Brain pericyte (primary cell): Measurements from ENCODE around the gene EML1.
"Not testable (repeated sequence)": the region's sequence is repeated elsewhere in the genome, so short reads cannot be mapped to it uniquely, and the experiment has no call there.

ENCODE experiments used
- DNase-seq: peaks from one replicate; pipeline ENCODE4 v3.0.0-alpha.2; 2012; ENCODE audit warnings: low read depth, low spot score

Gene EML1

DNA sequence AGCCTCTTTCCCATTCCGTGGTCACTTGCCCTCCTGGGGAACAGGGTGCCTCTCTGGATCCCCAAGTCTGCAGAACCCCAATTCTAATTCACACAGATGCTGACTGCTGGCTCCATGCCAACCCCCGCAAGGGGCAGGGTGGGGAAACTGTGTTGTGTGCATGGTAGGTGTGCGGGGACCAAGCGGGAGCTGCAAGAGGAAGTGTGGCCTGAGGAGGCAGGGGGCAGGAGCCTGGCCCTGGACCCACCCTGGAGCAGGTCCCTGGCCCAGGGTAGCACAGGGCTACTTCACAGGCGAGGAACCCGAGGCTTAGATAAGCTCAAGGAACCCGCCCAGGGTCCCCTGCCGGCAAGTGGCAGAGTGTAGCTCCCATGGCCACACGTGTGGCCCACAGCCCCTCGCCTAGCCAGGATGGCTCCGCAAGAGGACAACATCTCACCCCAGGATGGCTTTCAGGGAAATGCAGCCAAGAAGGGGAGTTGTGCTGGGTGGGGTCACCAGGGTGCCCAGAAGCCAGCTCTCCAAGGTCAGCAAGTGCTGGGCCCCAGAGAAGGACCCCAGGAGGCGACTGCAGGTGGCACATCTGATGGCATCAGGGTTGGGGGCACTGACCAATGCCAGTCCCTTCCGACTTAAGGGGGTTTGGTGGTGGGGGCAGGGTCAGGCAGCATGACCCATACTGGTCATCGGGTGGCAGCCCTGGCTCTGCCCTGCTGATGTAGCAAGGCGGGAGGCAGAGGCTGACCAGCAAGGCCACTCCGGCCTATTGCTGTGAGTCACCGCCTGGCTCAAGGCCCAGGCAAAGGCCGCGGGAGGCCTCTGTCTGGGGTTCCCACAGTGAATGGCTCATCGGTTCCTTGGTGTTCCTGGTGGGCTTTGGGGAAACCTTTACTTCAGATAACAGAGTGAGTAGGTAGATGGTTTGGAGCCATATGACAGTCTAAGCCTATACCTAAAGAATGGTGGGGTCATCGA, 37.3 kb upstream of the EML1 start:
- DNase-seq, result peak; percentile 82

- no peak for DNase-seq
These were observed 36.4 kb upstream of the EML1 start for GRCh38 chr14:99756796-99757195.

GRCh38 chr14:99757331-99758070, 35.7 kb upstream of the EML1 start:
- no peak for DNase-seq

GRCh38 chr14:99758121-99758821, 34.9 kb upstream of the EML1 start:
- no peak for DNase-seq

DNA sequence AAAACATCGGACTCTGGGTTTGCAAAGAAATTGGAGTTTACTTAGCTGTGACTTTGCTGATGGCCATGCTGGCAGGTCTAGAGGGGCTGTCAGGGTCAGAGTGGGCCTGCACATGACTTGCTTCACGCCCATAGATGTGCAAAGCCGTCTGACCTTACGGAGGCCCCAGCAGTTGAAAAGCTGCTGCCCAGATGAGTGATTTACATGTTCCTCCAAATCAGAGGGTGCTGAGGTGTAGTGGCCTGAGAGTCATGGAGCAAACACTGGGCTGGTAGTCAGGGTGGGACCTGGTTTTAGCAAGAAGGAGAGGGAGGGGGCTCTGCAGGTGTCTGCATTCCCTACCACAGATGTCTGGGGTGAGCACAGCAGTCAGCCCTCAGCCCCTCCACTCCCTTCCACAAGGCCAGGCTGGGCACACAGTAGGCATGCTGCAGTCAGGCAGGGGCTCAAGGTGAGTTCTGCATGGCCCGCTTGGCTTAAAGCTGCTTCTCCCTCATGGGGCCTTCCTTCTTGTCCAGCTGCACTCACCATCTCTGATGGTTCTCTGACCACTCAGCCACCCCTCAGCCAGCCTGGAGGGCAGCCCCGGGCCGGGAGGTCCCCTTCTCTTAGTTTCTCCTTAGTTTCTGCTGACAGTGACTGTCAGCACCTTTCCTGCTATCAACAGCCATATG, 34.2 kb upstream of the EML1 start:
- DNase-seq, result no peak

- DNase-seq, result no peak
These were observed 33.7 kb upstream of the EML1 start for GRCh38 chr14:99759546-99759925.

DNA sequence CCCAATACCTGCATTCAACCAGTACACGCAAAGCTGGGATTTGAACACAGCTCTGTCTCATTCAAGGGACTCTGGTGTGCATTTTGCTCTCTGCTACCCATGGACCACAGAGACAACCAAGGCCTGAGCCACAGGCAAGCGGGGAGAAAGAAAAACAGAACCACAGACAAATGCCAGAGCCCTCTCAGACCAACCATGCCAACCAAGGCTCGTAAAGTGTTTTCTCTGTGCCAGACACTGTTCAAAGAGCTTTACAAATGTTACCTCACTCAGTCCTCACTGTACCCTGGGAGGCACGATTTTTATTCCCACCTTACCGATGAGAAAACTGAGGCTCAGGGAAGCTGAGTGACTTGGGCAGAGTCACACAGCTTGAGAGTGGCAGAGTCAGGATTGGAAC, 32.4 kb upstream of the EML1 start:
- DNase-seq, result no peak

GRCh38 chr14:99762911-99763310, 30.3 kb upstream of the EML1 start:
- not testable (repeated sequence) for DNase-seq

- no peak for DNase-seq
These were observed 29.5 kb upstream of the EML1 start for GRCh38 chr14:99763527-99764221.

GRCh38 chr14:99764222-99764706, 28.9 kb upstream of the EML1 start:
- no peak for DNase-seq

- DNase-seq, result no peak
These were observed 24.8 kb upstream of the EML1 start for GRCh38 chr14:99768381-99768780.

GRCh38 chr14:99769123-99769522, 24.1 kb upstream of the EML1 start:
- no peak for DNase-seq

GRCh38 chr14:99769799-99770198, 23.4 kb upstream of the EML1 start:
- DNase-seq, result no peak

DNA sequence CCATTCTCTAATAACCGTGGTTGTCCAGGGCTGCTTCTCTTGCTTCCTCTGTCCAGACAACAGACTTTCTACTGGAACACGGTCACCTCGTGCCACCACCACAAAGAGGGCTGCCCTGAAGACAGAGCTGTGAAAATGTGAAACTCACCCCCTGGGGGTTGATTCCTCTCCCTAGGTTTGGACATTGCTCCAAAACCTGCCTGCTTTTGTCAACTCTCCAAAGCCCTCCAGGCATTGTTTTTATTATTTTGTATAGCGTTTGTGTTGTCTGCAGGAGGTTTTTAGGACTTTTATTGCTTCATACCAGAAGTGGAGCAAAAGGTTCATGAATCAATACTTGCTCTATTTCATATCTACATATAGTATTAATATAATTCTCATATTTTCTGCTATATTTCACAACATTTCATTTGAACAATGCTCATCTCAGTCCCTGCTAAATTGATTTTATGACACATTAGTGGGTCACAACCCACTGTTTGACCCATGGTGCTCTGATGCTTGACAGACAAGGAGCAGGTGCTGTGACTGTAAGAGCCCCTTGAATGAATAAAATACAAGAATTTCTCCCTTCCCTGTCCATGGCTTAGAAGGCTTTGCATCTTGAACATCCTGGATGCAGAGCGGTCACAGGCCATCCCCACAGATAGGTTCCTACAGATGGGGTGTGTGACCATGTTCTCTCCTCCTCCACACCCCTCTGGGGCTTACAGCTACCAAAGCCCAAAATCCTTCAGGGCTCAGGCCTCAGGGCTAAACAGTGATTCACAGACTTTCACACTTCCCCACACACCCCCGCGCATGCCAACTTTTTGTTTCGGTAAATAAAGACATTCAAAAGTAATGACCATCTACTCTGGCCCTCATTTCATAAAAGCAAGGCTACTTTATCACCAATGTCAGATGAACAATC, 20.6 kb upstream of the EML1 start:
- DNase-seq, result no peak

GRCh38 chr14:99773521-99774497, 19.4 kb upstream of the EML1 start:
- DNase-seq, result no peak

DNA sequence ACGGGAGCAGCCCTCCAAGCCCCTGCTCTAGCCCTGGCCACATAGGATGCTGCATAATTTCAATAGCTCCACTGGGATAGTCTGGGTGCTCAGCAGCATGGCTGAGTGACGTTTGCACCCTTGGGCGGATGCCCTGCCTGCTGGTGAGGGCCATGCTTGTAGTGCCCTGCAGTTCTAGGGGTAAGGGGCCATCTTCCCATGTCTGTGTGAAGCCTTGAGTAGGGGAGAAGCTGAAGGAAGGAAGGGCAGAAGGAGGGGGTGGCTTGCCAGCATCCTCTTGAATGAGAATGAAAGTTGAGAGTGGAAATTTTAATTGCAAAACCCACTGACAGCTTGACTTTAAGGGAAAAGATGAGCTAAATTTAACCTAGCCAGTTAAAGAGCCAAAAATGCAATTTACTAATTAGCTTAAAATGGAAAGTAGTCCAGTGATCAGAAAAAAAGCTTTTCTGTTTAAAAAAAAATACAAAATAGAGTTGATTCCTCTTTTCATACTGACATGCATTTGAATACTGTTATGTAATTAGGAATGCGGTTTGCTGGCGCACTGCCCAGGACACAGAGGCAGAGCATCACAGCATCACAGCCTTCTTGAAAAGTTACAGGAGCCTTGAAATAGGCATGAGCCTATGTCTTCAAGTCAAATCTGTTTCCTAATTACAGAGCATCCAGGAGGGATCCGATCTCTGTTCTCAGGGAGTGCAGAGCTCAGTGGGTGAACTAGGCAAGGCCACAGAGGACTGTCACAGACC, 18.5 kb upstream of the EML1 start:
- DNase-seq, result no peak

DNA sequence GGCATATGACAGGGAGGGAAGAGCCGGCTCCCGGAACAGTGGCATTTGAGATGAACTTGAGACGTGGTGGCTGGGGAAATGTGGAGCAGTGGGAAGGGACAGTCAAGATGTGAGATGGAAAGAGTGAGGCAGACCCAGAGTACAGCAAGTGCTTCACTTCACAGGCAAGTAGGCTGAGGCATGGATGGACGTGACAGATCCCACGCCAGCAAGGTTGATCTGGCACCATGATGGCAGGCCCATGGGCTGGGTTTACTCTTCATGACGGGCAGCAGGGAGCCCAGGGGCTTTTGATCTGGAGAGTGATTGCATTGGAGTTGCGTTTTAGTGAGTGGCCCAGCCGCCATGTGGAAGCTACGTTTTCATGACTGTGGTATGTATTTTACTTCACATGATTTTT, 17.9 kb upstream of the EML1 start:
- no peak for DNase-seq

DNA sequence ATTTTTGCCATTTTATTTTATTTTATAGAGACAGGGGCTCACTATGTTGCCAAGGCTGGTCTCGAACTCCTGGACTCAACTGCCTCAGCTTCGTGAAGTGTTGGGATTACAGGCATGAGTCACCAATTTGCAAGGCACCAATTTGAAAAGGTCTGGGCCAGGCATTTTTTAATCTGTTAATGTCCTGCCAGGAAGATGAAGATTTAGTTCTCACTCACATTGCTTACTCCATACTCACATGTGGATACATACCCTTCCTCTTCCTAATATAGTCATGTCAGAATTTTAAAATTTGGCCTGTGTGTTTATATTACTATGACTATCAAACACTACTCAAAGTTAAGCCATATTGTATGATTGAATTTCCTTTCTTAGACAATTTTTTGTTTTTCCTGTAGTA, 15.3 kb upstream of the EML1 start:
- no peak for DNase-seq
